ENCODE results near the gene NFIA.
"Not testable (repeated sequence)": the region's sequence is repeated elsewhere in the genome, so short reads cannot be mapped to it uniquely, and the experiment has no call there.

Gene NFIA

DNA sequence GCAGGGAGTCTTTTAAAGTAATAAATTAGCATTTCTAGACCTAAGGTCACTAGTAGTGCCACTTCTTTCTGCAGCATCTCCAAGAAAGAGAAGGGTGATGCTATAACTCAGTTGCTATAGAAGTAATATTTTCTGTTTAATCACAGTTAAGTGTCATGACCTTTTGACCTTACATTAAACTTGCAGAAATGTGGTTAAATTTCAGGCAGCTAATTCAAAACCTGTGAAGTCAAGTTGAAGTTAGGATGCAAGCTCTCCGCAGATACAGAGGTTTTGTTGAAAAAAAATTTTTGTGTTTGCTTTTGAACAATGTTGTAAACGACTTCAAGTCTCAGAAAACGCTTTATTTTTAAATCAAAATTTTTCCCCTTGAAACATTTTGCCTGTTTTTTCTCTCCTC, 193.9 kb downstream of the NFIA start:
- no peaks in the 10 kb centered on the region for H3K4me1 ChIP-seq (ENCODE audit: low read depth, poor library complexity, severe bottlenecking)
- H3K9ac ChIP-seq = no peak overlapping the region

DNA sequence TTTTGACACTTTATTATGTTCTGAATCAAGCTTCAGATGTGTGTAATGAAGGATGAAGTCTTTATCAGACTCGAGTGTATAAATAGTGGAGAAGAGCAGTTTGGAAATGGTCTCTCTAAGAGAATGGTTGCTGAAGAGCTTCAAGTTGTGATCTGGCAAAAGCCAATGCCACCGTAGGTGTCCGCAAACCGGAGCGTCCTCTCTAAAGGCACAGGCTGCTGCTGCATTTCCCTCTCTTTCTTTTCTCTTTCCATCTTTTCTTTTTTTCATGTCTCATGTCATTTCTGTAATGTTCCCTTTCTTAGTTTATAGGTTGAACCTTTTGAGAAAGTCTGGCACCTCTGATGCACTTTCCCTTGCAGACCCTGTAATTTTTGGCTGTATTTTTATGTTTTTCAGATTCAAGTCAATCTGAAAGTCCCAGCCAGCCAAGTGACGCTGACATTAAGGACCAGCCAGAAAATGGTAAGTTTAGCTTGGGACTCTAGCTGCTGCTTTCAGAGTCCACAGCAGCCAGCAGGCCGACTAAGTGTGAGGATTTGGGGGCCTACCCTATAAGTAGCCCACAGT, 194.8 kb downstream of the NFIA start:
- Histone ChIP-seq H3K79me2 (ENCODE audit: insufficient read depth, low read depth) (no peaks in the 10 kb centered on the region), H3K4me1 (ENCODE audit: low read depth, poor library complexity, severe bottlenecking) (no peaks in the 10 kb centered on the region), H3K9ac (no peak overlapping the region), H3K27me3 (ENCODE audit: insufficient read depth, low read depth) (no peaks in the 10 kb centered on the region), H3K27ac (no peak overlapping the region), H2AFZ (ENCODE audit: low read depth) (no peak overlapping the region), H3K36me3 (ENCODE audit: insufficient read depth) (no peaks in the 10 kb centered on the region), H3K4me3 (IDR thresholded peaks at IDR 0.05; ENCODE audit: insufficient read depth, low read depth, low read length) (no peak overlapping the region), H4K20me1 (ENCODE audit: insufficient read depth) (no peaks in the 10 kb centered on the region), H3K4me2 (no peak overlapping the region)
- TF ChIP-seq, protein P1, sequence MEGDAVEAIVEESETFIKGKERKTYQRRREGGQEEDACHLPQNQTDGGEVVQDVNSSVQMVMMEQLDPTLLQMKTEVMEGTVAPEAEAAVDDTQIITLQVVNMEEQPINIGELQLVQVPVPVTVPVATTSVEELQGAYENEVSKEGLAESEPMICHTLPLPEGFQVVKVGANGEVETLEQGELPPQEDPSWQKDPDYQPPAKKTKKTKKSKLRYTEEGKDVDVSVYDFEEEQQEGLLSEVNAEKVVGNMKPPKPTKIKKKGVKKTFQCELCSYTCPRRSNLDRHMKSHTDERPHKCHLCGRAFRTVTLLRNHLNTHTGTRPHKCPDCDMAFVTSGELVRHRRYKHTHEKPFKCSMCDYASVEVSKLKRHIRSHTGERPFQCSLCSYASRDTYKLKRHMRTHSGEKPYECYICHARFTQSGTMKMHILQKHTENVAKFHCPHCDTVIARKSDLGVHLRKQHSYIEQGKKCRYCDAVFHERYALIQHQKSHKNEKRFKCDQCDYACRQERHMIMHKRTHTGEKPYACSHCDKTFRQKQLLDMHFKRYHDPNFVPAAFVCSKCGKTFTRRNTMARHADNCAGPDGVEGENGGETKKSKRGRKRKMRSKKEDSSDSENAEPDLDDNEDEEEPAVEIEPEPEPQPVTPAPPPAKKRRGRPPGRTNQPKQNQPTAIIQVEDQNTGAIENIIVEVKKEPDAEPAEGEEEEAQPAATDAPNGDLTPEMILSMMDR (conservative IDR thresholded peaks at IDR 0.05; ENCODE audit: low read depth, low read length) = no peak

More for the DNA sequence above, 193.9 kb downstream of the NFIA start:
- H3K36me3 ChIP-seq (ENCODE audit: insufficient read depth) = no peaks in the 10 kb centered on the region
- no peak overlapping the region for H3K27ac ChIP-seq
- TF ChIP-seq, protein P1 (conservative IDR thresholded peaks at IDR 0.05; ENCODE audit: low read depth, low read length) = no peak
- no peak overlapping the region for H3K4me2 ChIP-seq
- no peak overlapping the region for H2AFZ ChIP-seq (ENCODE audit: low read depth)
- H3K27me3 ChIP-seq (ENCODE audit: insufficient read depth, low read depth) = no peaks in the 10 kb centered on the region
- H4K20me1 ChIP-seq (ENCODE audit: insufficient read depth) = no peaks in the 10 kb centered on the region
- no peak overlapping the region for H3K4me3 ChIP-seq (IDR thresholded peaks at IDR 0.05; ENCODE audit: insufficient read depth, low read depth, low read length)
- H3K79me2 ChIP-seq (ENCODE audit: insufficient read depth, low read depth) = no peaks in the 10 kb centered on the region

DNA sequence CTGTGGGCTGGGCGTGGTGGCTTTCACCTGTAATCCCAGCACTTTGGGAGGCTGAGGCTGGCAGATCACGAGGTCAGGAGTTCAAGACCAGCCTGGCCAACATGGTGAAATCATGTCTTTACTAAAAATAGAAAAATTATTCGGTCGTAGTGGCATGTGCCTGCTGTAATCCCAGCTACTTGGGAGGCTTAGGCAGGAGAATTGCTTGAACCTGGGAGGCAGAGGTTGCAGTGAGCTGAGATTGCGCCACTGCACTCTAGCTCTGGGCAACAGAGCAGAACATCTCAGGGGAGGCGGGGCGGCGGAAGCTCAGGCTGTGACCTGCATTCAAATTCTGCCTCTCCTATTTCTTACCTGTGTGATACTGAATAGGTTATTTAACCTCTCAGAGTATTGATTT, 196.1 kb downstream of the NFIA start:
- not testable (repeated sequence) for H3K27me3 ChIP-seq (ENCODE audit: insufficient read depth, low read depth); H3K9ac ChIP-seq; H3K4me1 ChIP-seq (ENCODE audit: low read depth, poor library complexity, severe bottlenecking); H3K4me3 ChIP-seq (IDR thresholded peaks at IDR 0.05; ENCODE audit: insufficient read depth, low read depth, low read length); H3K4me2 ChIP-seq; H4K20me1 ChIP-seq (ENCODE audit: insufficient read depth); H2AFZ ChIP-seq (ENCODE audit: low read depth); H3K79me2 ChIP-seq (ENCODE audit: insufficient read depth, low read depth); H3K27ac ChIP-seq; H3K36me3 ChIP-seq (ENCODE audit: insufficient read depth)

DNA sequence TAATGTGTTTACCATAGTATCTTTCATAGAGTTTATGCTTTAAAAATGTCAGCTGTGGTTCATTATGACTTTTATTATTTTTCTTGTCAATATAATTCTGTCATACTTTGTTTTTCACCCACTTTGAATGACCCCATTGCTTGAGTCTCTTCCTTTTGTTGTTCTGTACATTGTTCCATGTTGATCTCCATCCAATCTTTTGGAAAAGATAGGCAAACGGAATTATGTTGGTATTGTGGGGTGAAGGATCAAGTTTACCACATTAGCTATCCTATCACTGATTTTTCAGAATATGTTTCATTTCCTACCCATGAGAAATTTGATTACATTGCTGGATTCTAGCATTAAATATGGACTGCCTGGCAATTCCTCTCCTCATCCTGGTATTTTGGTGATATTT, 196.6 kb downstream of the NFIA start:
- no peak overlapping the region for H3K4me2 ChIP-seq
- H3K27ac ChIP-seq = no peak overlapping the region
- H3K4me3 ChIP-seq (IDR thresholded peaks at IDR 0.05; ENCODE audit: insufficient read depth, low read depth, low read length) = no peak overlapping the region
- no peaks in the 10 kb centered on the region for H3K36me3 ChIP-seq (ENCODE audit: insufficient read depth)
- H3K79me2 ChIP-seq (ENCODE audit: insufficient read depth, low read depth) = no peaks in the 10 kb centered on the region
- TF ChIP-seq, protein P1 (conservative IDR thresholded peaks at IDR 0.05; ENCODE audit: low read depth, low read length) = no peak
- H3K27me3 ChIP-seq (ENCODE audit: insufficient read depth, low read depth) = no peaks in the 10 kb centered on the region
- no peak overlapping the region for H3K9ac ChIP-seq
- peaks cover 5% of the 10 kb centered on the region for H3K4me1 ChIP-seq (ENCODE audit: low read depth, poor library complexity, severe bottlenecking)
- H4K20me1 ChIP-seq (ENCODE audit: insufficient read depth) = no peaks in the 10 kb centered on the region
- no peak overlapping the region for H2AFZ ChIP-seq (ENCODE audit: low read depth)

DNA sequence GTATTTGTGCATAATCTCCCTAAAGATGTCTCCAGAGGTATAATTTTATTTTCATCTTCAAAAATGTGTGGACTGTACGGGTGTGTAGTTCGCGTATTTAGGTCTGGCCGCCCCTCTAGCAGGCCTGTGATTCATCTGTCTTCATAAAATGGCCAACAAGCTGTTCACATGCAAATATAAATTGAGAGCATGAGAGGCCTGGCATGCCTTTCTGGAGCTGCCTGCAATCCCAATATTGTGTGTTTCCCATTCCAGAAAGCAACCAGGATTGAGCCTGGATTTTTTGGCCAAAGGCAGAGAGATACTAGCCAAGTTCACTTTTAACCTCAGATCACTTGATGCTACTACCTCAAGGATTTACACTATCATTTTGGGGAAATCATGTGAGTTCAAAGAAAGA, 197.2 kb downstream of the NFIA start:
- TF ChIP-seq, protein P1 (conservative IDR thresholded peaks at IDR 0.05; ENCODE audit: low read depth, low read length) = no peak
- H3K4me2 ChIP-seq = no peak overlapping the region
- no peaks in the 10 kb centered on the region for H3K36me3 ChIP-seq (ENCODE audit: insufficient read depth)
- H2AFZ ChIP-seq (ENCODE audit: low read depth) = no peak overlapping the region
- H3K4me3 ChIP-seq (IDR thresholded peaks at IDR 0.05; ENCODE audit: insufficient read depth, low read depth, low read length) = no peak overlapping the region
- H3K27me3 ChIP-seq (ENCODE audit: insufficient read depth, low read depth) = no peaks in the 10 kb centered on the region
- H3K4me1 ChIP-seq (ENCODE audit: low read depth, poor library complexity, severe bottlenecking) = peaks cover 11% of the 10 kb centered on the region
- no peak overlapping the region for H3K27ac ChIP-seq
- H4K20me1 ChIP-seq (ENCODE audit: insufficient read depth) = no peaks in the 10 kb centered on the region
- no peak overlapping the region for H3K9ac ChIP-seq
- H3K79me2 ChIP-seq (ENCODE audit: insufficient read depth, low read depth) = no peaks in the 10 kb centered on the region
